SU-DHL-6 (cell line): Measurements from ENCODE around the gene PPP6R2.

Source experiments
- H2AFZ ChIP-seq: fragments of 200-600 bp; sonication (generic); 2 replicates; pipeline ENCODE4 v1.6.1; 2014; ENCODE audit warnings: low read depth, mild to moderate bottlenecking, moderate library complexity, mixed read lengths, antibody characterized with exemption, low read length; ENCODE audit not compliant: severe bottlenecking
- H3F3A ChIP-seq: fragments of 200-600 bp; shearing (Covaris generic); 2 replicates; pipeline ENCODE4 v1.6.0; 2016; ENCODE audit warnings: antibody characterized with exemption, mild to moderate bottlenecking; ENCODE audit not compliant: insufficient read depth
- H3K27ac ChIP-seq: fragments of 200-600 bp; sonication (generic); 2 replicates; pipeline ENCODE4 v1.5.1; 2016; ENCODE audit warnings: low read depth, mild to moderate bottlenecking, low read length, moderate library complexity, mixed read lengths
- H3K27me3 ChIP-seq: fragments of 200-600 bp; sonication (generic), shearing (Covaris generic); 2 replicates; pipeline ENCODE4 v1.6.0; 2014; ENCODE audit warnings: mild to moderate bottlenecking, low read length
- H3K36me3 ChIP-seq: fragments of 200-600 bp; sonication (generic); 2 replicates; pipeline ENCODE4 v1.6.1; 2014; ENCODE audit warnings: mild to moderate bottlenecking, low read length, mixed read lengths
- H3K4me2 ChIP-seq: fragments of 300-600, 200-600 bp; shearing (Covaris generic), sonication (generic); 2 replicates; pipeline ENCODE4 v1.6.0; 2014; ENCODE audit warnings: low read length, low read depth, mild to moderate bottlenecking; ENCODE audit not compliant: poor library complexity, severe bottlenecking
- H3K4me3 ChIP-seq: fragments of 200-600 bp; sonication (generic); 2 replicates; pipeline ENCODE4 v1.5.1; 2014; ENCODE audit warnings: antibody characterized with exemption, low read length, mild to moderate bottlenecking, mixed read lengths; ENCODE audit not compliant: insufficient read depth, poor library complexity, severe bottlenecking
- H3K79me2 ChIP-seq: fragments of 200-600 bp; sonication (generic); 2 replicates; pipeline ENCODE4 v1.6.1; 2014; ENCODE audit warnings: mild to moderate bottlenecking, low read length, moderate library complexity; ENCODE audit not compliant: insufficient read depth
- H3K9ac ChIP-seq: fragments of 200-600 bp; sonication (generic); 2 replicates; pipeline ENCODE4 v1.7.0; 2014; ENCODE audit warnings: mild to moderate bottlenecking, low read length
- H3K9me2 ChIP-seq: fragments of 200-600 bp; sonication (generic); replicated peaks from 2 replicates; pipeline ENCODE4 v1.6.1; 2014; ENCODE audit warnings: low read length; ENCODE audit not compliant: insufficient read depth
- H3K9me3 ChIP-seq: fragments of 200-600 bp; sonication (generic); 2 replicates; pipeline ENCODE4 v1.6.1; 2014; ENCODE audit warnings: low read length, mixed read lengths; ENCODE audit not compliant: insufficient read depth
- H4K20me1 ChIP-seq: fragments of 200-600 bp; sonication (generic); 2 replicates; pipeline ENCODE4 v1.6.1; 2014; ENCODE audit warnings: low read depth, mild to moderate bottlenecking, antibody characterized with exemption, low read length, moderate library complexity, mixed read lengths
- CTCF ChIP-seq: fragments of 200-600 bp; sonication (generic); IDR thresholded peaks from one replicate; pipeline ENCODE4 v1.5.1; 2017; ENCODE audit warnings: antibody characterized with exemption, mild to moderate bottlenecking, low read length, moderate library complexity; ENCODE audit not compliant: insufficient read depth, poor library complexity, severe bottlenecking
- EZH2phosphoT487 ChIP-seq: fragments of 200-600 bp; sonication (generic), shearing (Covaris generic); conservative IDR thresholded peaks from 2 replicates; pipeline ENCODE4 v1.6.1; 2018; ENCODE audit warnings: mild to moderate bottlenecking, antibody characterized with exemption, low read length, moderate library complexity, mixed read lengths

The PPP6R2 gene

GRCh38 chr22:50476868-50477267 is 133.7 kb downstream of the PPP6R2 start:
- peaks cover 28% of the 10 kb centered on the region for H3K79me2 ChIP-seq
- no peaks in the 10 kb centered on the region for H3K36me3 ChIP-seq
- H3K9me3 ChIP-seq = no peaks in the 10 kb centered on the region
- no peaks in the 10 kb centered on the region for H3K9me2 ChIP-seq
- H3F3A ChIP-seq = peaks cover 18% of the 10 kb centered on the region
- TF ChIP-seq EZH2phosphoT487 (no peak), CTCF (no peak)
- no peak overlapping the region for H2AFZ ChIP-seq
- no peaks in the 10 kb centered on the region for H3K27me3 ChIP-seq
- H3K9ac ChIP-seq = no peak overlapping the region
- no peak overlapping the region for H3K4me3 ChIP-seq
- H4K20me1 ChIP-seq = no peaks in the 10 kb centered on the region; the same call in 1 of the 2 replicates
- no peak overlapping the region for H3K27ac ChIP-seq
- no peak overlapping the region for H3K4me2 ChIP-seq

GRCh38 chr22:50477923-50478322 is 134.8 kb downstream of the PPP6R2 start:
- no peak overlapping the region for H3K4me2 ChIP-seq

GRCh38 chr22:50479721-50480120 is 136.6 kb downstream of the PPP6R2 start:
- H2AFZ ChIP-seq = no peak overlapping the region
- TF ChIP-seq CTCF (no peak), EZH2phosphoT487 (no peak)
- H3K27ac ChIP-seq = no peak overlapping the region
- no peaks in the 10 kb centered on the region for H4K20me1 ChIP-seq
- no peaks in the 10 kb centered on the region for H3K27me3 ChIP-seq
- H3K9me2 ChIP-seq = no peaks in the 10 kb centered on the region
- H3F3A ChIP-seq = 0 out of 2 replicates have a peak, but pooled peaks cover 4% of the 10 kb centered on the region
- H3K9me3 ChIP-seq = no peaks in the 10 kb centered on the region
- H3K4me2 ChIP-seq = no peak overlapping the region
- no peaks in the 10 kb centered on the region for H3K79me2 ChIP-seq
- no peak overlapping the region for H3K9ac ChIP-seq
- H3K4me3 ChIP-seq = no peak overlapping the region
- H3K36me3 ChIP-seq = no peaks in the 10 kb centered on the region

More at GRCh38 chr22:50477923-50478322, 134.8 kb downstream of the PPP6R2 start:
- no peaks in the 10 kb centered on the region for H3K9me3 ChIP-seq
- no peaks in the 10 kb centered on the region for H3K36me3 ChIP-seq
- TF ChIP-seq EZH2phosphoT487 (no peak), CTCF (no peak)
- H2AFZ ChIP-seq = no peak overlapping the region
- H3K4me3 ChIP-seq = no peak overlapping the region
- no peaks in the 10 kb centered on the region for H3K27me3 ChIP-seq
- H3K9me2 ChIP-seq = no peaks in the 10 kb centered on the region
- H3F3A ChIP-seq = peaks cover 9% of the 10 kb centered on the region; the same call in 1 of the 2 replicates
- H3K79me2 ChIP-seq = peaks cover 18% of the 10 kb centered on the region
- no peaks in the 10 kb centered on the region for H4K20me1 ChIP-seq
- no peak overlapping the region for H3K9ac ChIP-seq
- no peak overlapping the region for H3K27ac ChIP-seq
